SU-DHL-6 (cell line): ENCODE measurements around the gene INTS1.

Experiments used
- CTCF ChIP-seq: fragments of 200-600 bp; sonication (generic); IDR thresholded peaks from one replicate; pipeline ENCODE4 v1.5.1; 2017; ENCODE audit warnings: antibody characterized with exemption, mild to moderate bottlenecking, low read length, moderate library complexity; ENCODE audit not compliant: insufficient read depth, poor library complexity, severe bottlenecking
- EZH2phosphoT487 ChIP-seq: fragments of 200-600 bp; sonication (generic), shearing (Covaris generic); conservative IDR thresholded peaks from 2 replicates; pipeline ENCODE4 v1.6.1; 2018; ENCODE audit warnings: mild to moderate bottlenecking, antibody characterized with exemption, low read length, moderate library complexity, mixed read lengths

DNA sequence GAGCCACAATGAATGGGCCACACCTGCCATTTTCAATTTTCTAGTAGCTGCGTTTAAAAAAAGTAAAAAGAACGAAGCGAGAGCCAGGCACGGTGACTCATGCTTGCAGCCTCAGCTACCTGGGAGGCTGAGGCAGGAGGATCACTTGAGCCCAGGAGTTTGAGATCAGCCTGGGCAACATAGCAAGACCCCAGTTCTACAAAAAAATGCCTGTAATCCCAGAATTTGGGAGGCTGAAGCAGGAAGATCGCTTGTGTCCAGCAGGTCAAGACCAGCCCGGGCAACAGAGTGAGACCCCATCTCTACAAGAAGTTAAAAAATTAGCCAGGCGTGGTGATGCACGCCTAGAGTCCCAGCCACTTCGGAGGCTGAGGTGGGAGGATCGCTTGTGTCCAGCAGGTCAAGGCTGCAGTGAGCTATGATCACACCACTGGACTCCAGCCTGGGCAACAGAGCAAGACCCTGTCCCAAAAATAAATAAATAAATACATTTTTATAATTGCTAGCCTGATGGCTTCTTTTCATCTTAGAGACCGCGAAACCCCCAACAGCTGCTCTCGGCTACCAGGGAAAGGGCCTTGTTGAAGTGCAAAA, 77.0 kb downstream of the INTS1 start:
- TF ChIP-seq CTCF = no peak
- TF ChIP-seq EZH2phosphoT487 = no peak
